ENCODE results near the gene OR52E8. TPM values are rescaled to one million over a fixed set of nuclear protein-coding genes. Genes with fewer than 3 reads are reported as not detected.

Gene OR52E8
- total and polyA plus RNA-seq, 9 of the 15 experiments (the other 6 are each of a cell fraction or from before 2014, with no cell fraction given) = not detected

GRCh38 chr11:5887172-5887571, 29.7 kb upstream of the OR52E8 start:
- no peaks in the 10 kb centered on the region for H4K20me1 ChIP-seq (replicated peaks; ENCODE audit: control insufficient read depth, insufficient read depth, low read length)
- FAIRE-seq = no peak
- ChIA-PET POLR2A (no interaction called here), CTCF (ENCODE audit: low intra/inter-chr PET ratio) (no interaction called here)
- BruUV-seq (replicated peaks) = no TSS peak
- no peaks in the 10 kb centered on the region for H3K9me1 ChIP-seq (ENCODE audit: control insufficient read depth, insufficient read depth, low read length)
- H3K79me2 ChIP-seq (ENCODE audit: control insufficient read depth, insufficient read depth, low read length) = no peaks in the 10 kb centered on the region
- no peak overlapping the region for H2AFZ ChIP-seq (ENCODE audit: low read depth, low read length)
- no peaks in the 10 kb centered on the region for H3K36me3 ChIP-seq (ENCODE audit: control insufficient read depth, insufficient read depth, low read length)
- H3K9me3 ChIP-seq (replicated peaks; ENCODE audit: control insufficient read depth, insufficient read depth, low read depth, low read length) = no peaks in the 10 kb centered on the region
- no peaks in the 10 kb centered on the region; a peak in 1 of 5 replicates for H3K27me3 ChIP-seq (ENCODE audit: control insufficient read depth in 2 of 2, insufficient read depth in 2 of 2, low read length in 2 of 2)
- 3% methylated on average over 3 of the region's 3 CpGs for WGBS (ENCODE audit: insufficient coverage, low coverage, missing lambda C conversion rate)
- no peak overlapping the region for H3K9ac ChIP-seq (ENCODE audit: insufficient read depth in 1 of 2, low read depth in 2 of 2, low read length in 2 of 2)
- intact Hi-C loops (cut with micrococcal nuclease) = no loop called here
- no peaks in the 10 kb centered on the region for H3K4me1 ChIP-seq (replicated peaks in 1 of 2; ENCODE audit: control insufficient read depth in 2 of 2, insufficient read depth in 2 of 2, low read length in 2 of 2)
- H3K4me3 ChIP-seq = no peak overlapping the region
- no peak overlapping the region for H3K4me2 ChIP-seq (ENCODE audit: insufficient read depth, low read length)
- no peak for TF ChIP-seq HDAC6 (IDR thresholded peaks at IDR 0.05; ENCODE audit: low read depth, low read length)
- no peak for TF ChIP-seq AFF1 (IDR thresholded peaks at IDR 0.05; ENCODE audit: low read depth in 1 of 2, partially characterized antibody in 2 of 2)
- DNase-seq (ENCODE audit: extremely low read depth in 1 of 4, low spot score in 3 of 4) = no peak
- in situ Hi-C loops (cut with MboI) = loop anchor here (10.0 kb wide), 1 partner anchor 282 kb away; no protein-coding TSS in a partner anchor
- H3K27ac ChIP-seq (ENCODE audit: extremely low read depth, low read depth, low read length) = no peak overlapping the region
- no peak for ATAC-seq
